K562 (cell line): ENCODE measurements around the gene AFAP1. TPM values are rescaled to one million over a fixed set of nuclear protein-coding genes. Genes with fewer than 3 reads are reported as not detected.

Source experiments
- ATAC-seq: fragments of 200-7000 bp; cut with Tn5 transposase; 3 replicates; pipeline ENCODE4 v1.9.1; 2020; ENCODE audit warnings: moderate library complexity
- BruUV-seq: library from RNA; stranded (reverse); fragments of 400-500 nt; replicated peaks from 2 replicates; lab custom pipeline; 2021; lab: Mats Ljungman, UMichigan
- CTCF ChIA-PET: fragments of 300-600 bp; formaldehyde crosslinking; extraction: SDS; loops from one replicate; lab custom pipeline; 2021; ENCODE audit warnings: low intra/inter-chr PET ratio; lab: Yijun Ruan, JAX
- POLR2A ChIA-PET: fragments of 300-600, 350-650 bp; sonication (Branson Sonifier 250); formaldehyde crosslinking; extraction: SDS; loops from one replicate; lab custom pipeline; 2021; ENCODE audit warnings: antibody characterized with exemption, inconsistent platforms; lab: Yijun Ruan, JAX
- DNase-seq, 4 experiments: peaks; one replicate each; pipeline versions ENCODE4 v3.0.0 to v3.0.0-alpha.2; 2011 to 2018; ENCODE audit warnings: low spot score in 3 of 4, mixed read lengths in 3 of 4; ENCODE audit errors: extremely low read depth in 1 of 4
- FAIRE-seq: peaks from 2 replicates; lab custom pipeline; 2011; peaks lifted over from hg19 to GRCh38; lab: Jason Lieb, UNC
- H2AFZ ChIP-seq: 2 replicates; pipeline ENCODE4 v1.6.0; 2011; ENCODE audit warnings: low read depth, low read length, control low read depth, inconsistent platforms
- H3K27ac ChIP-seq: fragments of 200-600 bp; 3 replicates; pipeline ENCODE4 v1.8.0; 2011; ENCODE audit warnings: low read depth, mild to moderate bottlenecking, control low read depth, inconsistent platforms, low read length, moderate library complexity, mixed read lengths; ENCODE audit errors: extremely low read depth
- H3K27me3 ChIP-seq, 2 experiments: fragments of 300-600 bp in 1 of 2; 2 replicates in 1 of 2; 3 replicates in 1 of 2; pipeline versions ENCODE4 v1.6.0 to v1.8.0; 2011; ENCODE audit warnings: inconsistent platforms in 2 of 2, low read length in 2 of 2, mild to moderate bottlenecking in 1 of 2, mixed read lengths in 1 of 2, moderate library complexity in 1 of 2; ENCODE audit not compliant: control insufficient read depth in 2 of 2, insufficient read depth in 2 of 2
- H3K36me3 ChIP-seq: fragments of 300-600 bp; 3 replicates; pipeline ENCODE4 v1.8.0; 2011; ENCODE audit warnings: mild to moderate bottlenecking, low read length, inconsistent platforms; ENCODE audit not compliant: control insufficient read depth, insufficient read depth
- H3K4me1 ChIP-seq, 2 experiments: fragments of 200-600 bp in 1 of 2; replicated peaks in 1 of 2; 2 replicates in 1 of 2; 3 replicates in 1 of 2; pipeline versions ENCODE4 v1.5.1 to v1.8.0; 2011; ENCODE audit warnings: inconsistent platforms in 2 of 2, low read length in 2 of 2, mild to moderate bottlenecking in 1 of 2, mixed read lengths in 1 of 2, moderate library complexity in 1 of 2; ENCODE audit not compliant: control insufficient read depth in 2 of 2, insufficient read depth in 2 of 2
- H3K4me2 ChIP-seq: 2 replicates; pipeline ENCODE4 v1.6.1; 2011; ENCODE audit warnings: low read length, control low read depth, inconsistent platforms, mixed read lengths; ENCODE audit not compliant: insufficient read depth
- H3K4me3 ChIP-seq: fragments of 200-600 bp; sonication (generic), shearing (Covaris generic); 2 replicates; pipeline ENCODE4 v1.5.1; 2016; ENCODE audit warnings: control low read depth, inconsistent platforms
- H3K79me2 ChIP-seq: fragments of 200-600 bp; 3 replicates; pipeline ENCODE4 v1.8.0; 2011; ENCODE audit warnings: low read length, inconsistent platforms; ENCODE audit not compliant: control insufficient read depth, insufficient read depth
- H3K9ac ChIP-seq, 2 experiments: 2 replicates each; pipeline versions ENCODE4 v1.6.0 to v1.6.1; 2011; ENCODE audit warnings: low read depth in 2 of 2, low read length in 2 of 2, control low read depth in 1 of 2, inconsistent platforms in 1 of 2, mild to moderate bottlenecking in 1 of 2, mixed read lengths in 1 of 2; ENCODE audit not compliant: insufficient read depth in 1 of 2
- H3K9me1 ChIP-seq: one replicate; pipeline ENCODE4 v1.6.0; 2011; ENCODE audit warnings: inconsistent platforms, mild to moderate bottlenecking, low read length, moderate library complexity; ENCODE audit not compliant: control insufficient read depth, insufficient read depth
- H3K9me3 ChIP-seq: replicated peaks from 2 replicates; pipeline ENCODE4 v1.5.1; 2011; ENCODE audit warnings: low read depth, low read length, inconsistent platforms; ENCODE audit not compliant: control insufficient read depth, insufficient read depth
- H4K20me1 ChIP-seq: replicated peaks from 2 replicates; pipeline ENCODE4 v1.6.1; 2011; ENCODE audit warnings: low read length, inconsistent platforms, mixed read lengths; ENCODE audit not compliant: control insufficient read depth, insufficient read depth
- DDX20 ChIP-seq: fragments of 450-650 bp; IDR thresholded peaks from 2 replicates; pipeline ENCODE4 v1.6.1; 2016; ENCODE audit warnings: missing genetic modification characterization, low read depth, mild to moderate bottlenecking, missing compliant biosample characterization, moderate library complexity
- ETV6 ChIP-seq, 3 experiments: fragments of 150-350 bp in 1 of 3; sonication (generic) in 1 of 3; formaldehyde crosslinking in 1 of 3; IDR thresholded peaks; 2 replicates each; pipeline versions ENCODE4 v1.6.1 to v1.8.0; 2014 to 2022; ENCODE audit warnings: borderline replicate concordance in 2 of 3, low read depth in 2 of 3, antibody characterized with exemption in 1 of 3, low read length in 1 of 3, mild to moderate bottlenecking in 1 of 3, missing genetic modification reagents in 1 of 3
- MEIS2 ChIP-seq: fragments of 450-650 bp; IDR thresholded peaks from 2 replicates; pipeline ENCODE4 v1.6.1; 2014; ENCODE audit warnings: mild to moderate bottlenecking; ENCODE audit not compliant: partially characterized antibody
- MTA1 ChIP-seq: fragments of 450-650 bp; IDR thresholded peaks from 2 replicates; pipeline ENCODE4 v1.6.1; 2017; ENCODE audit warnings: borderline replicate concordance
- POLR3A ChIP-seq: IDR thresholded peaks from 2 replicates; pipeline ENCODE4 v1.6.1; 2011; ENCODE audit warnings: borderline replicate concordance, mild to moderate bottlenecking, moderate library complexity; ENCODE audit not compliant: insufficient read length, insufficient read depth; ENCODE audit errors: extremely low read depth
- SAFB ChIP-seq: fragments of 200-400 bp; formaldehyde crosslinking; IDR thresholded peaks from 2 replicates; pipeline ENCODE4 v1.6.1; 2017; ENCODE audit warnings: low read depth, low read length, borderline replicate concordance
- SETDB1 ChIP-seq: IDR thresholded peaks from one replicate; pipeline ENCODE4 v1.6.1; 2012; ENCODE audit warnings: low read length, control low read depth, inconsistent platforms
- YBX1 ChIP-seq: fragments of 450-650 bp; IDR thresholded peaks from 2 replicates; pipeline ENCODE4 v1.7.1; 2016; ENCODE audit warnings: mild to moderate bottlenecking
- WGBS: fragments of 100-300 bp; shearing (Covaris generic); methylation state at CpG from one replicate; pipeline ENCODE4 v1.1.6; 2016; ENCODE audit warnings: low coverage, mixed read lengths; ENCODE audit not compliant: insufficient coverage; ENCODE audit errors: missing lambda C conversion rate; 5-methylcytosine and 5-hydroxymethylcytosine counted together
- in situ Hi-C: fragments of 300-500 bp; cut with MboI; formaldehyde crosslinking; loops from 4 replicates; pipeline ENCODE4 v1.15.0; 2018; ENCODE audit warnings: inconsistent platforms, mixed read lengths
- intact Hi-C: fragments of 100-400 bp; cut with micrococcal nuclease; formaldehyde crosslinking; loops from 2 replicates; pipeline ENCODE4 v1.14.2; 2022
- polyA plus RNA-seq, 8 experiments: library from polyadenylated mRNA; depleted of rRNA in 4 of 8; stranded (reverse) in 5 of 8; unstranded in 3 of 8; fragments of >200 nt; fragmentation: Nextera tagmentation in 2 of 8; fragmentation: Illumina TruSeq in 1 of 8; extraction: Ambion mirVana in 2 of 8; extraction: Trizol in 1 of 8; gene quantifications; 2 replicates each; pipeline versions ENCODE4 v1.2.1 to v1.2.3, GENCODE V29; 2011 to 2014; ENCODE audit warnings: inconsistent platforms in 1 of 8, missing spikeins in 1 of 8
- total RNA-seq, 7 experiments: library from RNA; depleted of rRNA in 6 of 7; stranded (reverse); fragments of >200 nt in 6 of 7; fragmentation: Illumina TruSeq in 2 of 7; extraction: Trizol in 2 of 7; gene quantifications; 2 replicates each; pipeline versions ENCODE4 v1.2.1 to v1.2.3, GENCODE V29; 2011 to 2021; ENCODE audit warnings: low replicate concordance in 1 of 7
- TF ChIP-seq, protein P1 (sequence below), 2 experiments: fragments of 450-650 bp; conservative IDR thresholded peaks; 2 replicates each; pipeline ENCODE4 v1.6.1; 2017; ENCODE audit warnings: mild to moderate bottlenecking in 2 of 2, moderate library complexity in 2 of 2
- TF ChIP-seq, protein P2 (sequence below): fragments of 450-650 bp; formaldehyde crosslinking; IDR thresholded peaks from 2 replicates; pipeline ENCODE4 v1.4.0; 2022; ENCODE audit warnings: mild to moderate bottlenecking, moderate library complexity
- TF ChIP-seq, protein P3 (sequence below): fragments of 450-650 bp; IDR thresholded peaks from 2 replicates; pipeline ENCODE4 v1.6.1; 2017; ENCODE audit warnings: antibody characterized with exemption
- TF ChIP-seq, protein P4 (sequence below), 2 experiments: fragments of 450-650 bp in 1 of 2; sonication (generic) in 1 of 2; formaldehyde crosslinking in 1 of 2; IDR thresholded peaks in 1 of 2; conservative IDR thresholded peaks in 1 of 2; 2 replicates each; pipeline versions ENCODE4 v1.6.1 to v1.8.1; 2016 to 2023; ENCODE audit warnings: mild to moderate bottlenecking in 2 of 2, moderate library complexity in 2 of 2, inconsistent platforms in 1 of 2, missing genetic modification reagents in 1 of 2
- TF ChIP-seq, protein P5 (sequence below): IDR thresholded peaks from 3 replicates; pipeline ENCODE4 v1.6.1; 2011; ENCODE audit warnings: borderline replicate concordance, mild to moderate bottlenecking; ENCODE audit not compliant: insufficient read length, insufficient read depth

The AFAP1 gene
- total and polyA plus RNA-seq, 9 of the 15 experiments (the other 6 are each of a cell fraction or from before 2014, with no cell fraction given), result 0.07 to 0.42 (median 0.12) TPM; not detected in 1

DNA sequence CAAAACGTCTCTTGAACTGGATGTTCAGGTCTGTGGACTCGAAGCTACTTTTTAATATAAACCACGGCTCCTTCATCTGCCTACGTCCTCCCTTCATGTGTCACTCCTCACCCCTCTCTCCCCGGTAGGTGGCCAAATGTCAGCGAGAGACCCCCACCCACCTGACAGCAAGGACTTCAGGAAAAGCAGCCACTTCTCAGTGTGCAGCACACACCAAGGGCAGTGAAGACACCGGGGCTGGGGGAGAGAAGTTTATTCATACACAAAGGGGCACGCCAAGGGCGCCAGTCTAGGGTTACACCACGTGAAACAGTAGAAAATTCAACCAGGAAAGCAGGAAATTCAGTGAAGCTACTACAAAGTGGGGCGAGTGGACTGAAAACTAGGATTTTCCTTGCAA is 181.2 kb downstream of the AFAP1 start:
- Histone ChIP-seq H3K27ac (no peak overlapping the region), H2AFZ (no peak overlapping the region), H3K4me3 (no peak overlapping the region), H4K20me1 (peaks cover 3% of the 10 kb centered on the region), H3K4me2 (no peak overlapping the region), H3K27me3 (no peaks in the 10 kb centered on the region), H3K36me3 (peaks cover 4% of the 10 kb centered on the region; the same call in 1 of the 3 replicates), H3K9me1 (no peaks in the 10 kb centered on the region), H3K9ac (no peak overlapping the region), H3K9me3 (no peaks in the 10 kb centered on the region; the same call in 1 of the 2 replicates), H3K4me1 (peaks cover 5 to 49% of the 10 kb centered on the region in 2 experiments; a peak in 3 of 5 replicates), H3K79me2 (peaks cover 51% of the 10 kb centered on the region)
- BruUV-seq, result no TSS peak
- ATAC-seq (no peak), FAIRE-seq (no peak), DNase-seq (no peak)
- WGBS, result 52% methylated on average over 11 of the region's 11 CpGs
- intact Hi-C loops, result no loop called here
- POLR2A ChIA-PET, result no interaction called here
- CTCF ChIA-PET, result no interaction called here
- in situ Hi-C loops, result no loop called here
- TF ChIP-seq, protein P1, sequence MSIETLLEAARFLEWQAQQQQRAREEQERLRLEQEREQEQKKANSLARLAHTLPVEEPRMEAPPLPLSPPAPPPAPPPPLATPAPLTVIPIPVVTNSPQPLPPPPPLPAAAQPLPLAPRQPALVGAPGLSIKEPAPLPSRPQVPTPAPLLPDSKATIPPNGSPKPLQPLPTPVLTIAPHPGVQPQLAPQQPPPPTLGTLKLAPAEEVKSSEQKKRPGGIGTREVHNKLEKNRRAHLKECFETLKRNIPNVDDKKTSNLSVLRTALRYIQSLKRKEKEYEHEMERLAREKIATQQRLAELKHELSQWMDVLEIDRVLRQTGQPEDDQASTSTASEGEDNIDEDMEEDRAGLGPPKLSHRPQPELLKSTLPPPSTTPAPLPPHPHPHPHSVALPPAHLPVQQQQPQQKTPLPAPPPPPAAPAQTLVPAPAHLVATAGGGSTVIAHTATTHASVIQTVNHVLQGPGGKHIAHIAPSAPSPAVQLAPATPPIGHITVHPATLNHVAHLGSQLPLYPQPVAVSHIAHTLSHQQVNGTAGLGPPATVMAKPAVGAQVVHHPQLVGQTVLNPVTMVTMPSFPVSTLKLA (conservative IDR thresholded peaks at IDR 0.05), result no peak
- TF ChIP-seq POLR3A (no peak), MTA1 (no peak), ETV6 (IDR thresholded peaks at IDR 0.05; ENCODE audit: borderline replicate concordance in 1 of 2, low read depth in 2 of 2, low read length in 1 of 2) (no peak), ETV6 (CRISPR knock-in tag; IDR thresholded peaks at IDR 0.05; ENCODE audit: borderline replicate concordance) (no peak), SETDB1 (no peak), SAFB (no peak), YBX1 (no peak), MEIS2 (no peak), DDX20 (no peak)
- TF ChIP-seq, protein P2, sequence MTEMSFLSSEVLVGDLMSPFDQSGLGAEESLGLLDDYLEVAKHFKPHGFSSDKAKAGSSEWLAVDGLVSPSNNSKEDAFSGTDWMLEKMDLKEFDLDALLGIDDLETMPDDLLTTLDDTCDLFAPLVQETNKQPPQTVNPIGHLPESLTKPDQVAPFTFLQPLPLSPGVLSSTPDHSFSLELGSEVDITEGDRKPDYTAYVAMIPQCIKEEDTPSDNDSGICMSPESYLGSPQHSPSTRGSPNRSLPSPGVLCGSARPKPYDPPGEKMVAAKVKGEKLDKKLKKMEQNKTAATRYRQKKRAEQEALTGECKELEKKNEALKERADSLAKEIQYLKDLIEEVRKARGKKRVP (CRISPR knock-in tag), result no peak
- TF ChIP-seq, protein P3, sequence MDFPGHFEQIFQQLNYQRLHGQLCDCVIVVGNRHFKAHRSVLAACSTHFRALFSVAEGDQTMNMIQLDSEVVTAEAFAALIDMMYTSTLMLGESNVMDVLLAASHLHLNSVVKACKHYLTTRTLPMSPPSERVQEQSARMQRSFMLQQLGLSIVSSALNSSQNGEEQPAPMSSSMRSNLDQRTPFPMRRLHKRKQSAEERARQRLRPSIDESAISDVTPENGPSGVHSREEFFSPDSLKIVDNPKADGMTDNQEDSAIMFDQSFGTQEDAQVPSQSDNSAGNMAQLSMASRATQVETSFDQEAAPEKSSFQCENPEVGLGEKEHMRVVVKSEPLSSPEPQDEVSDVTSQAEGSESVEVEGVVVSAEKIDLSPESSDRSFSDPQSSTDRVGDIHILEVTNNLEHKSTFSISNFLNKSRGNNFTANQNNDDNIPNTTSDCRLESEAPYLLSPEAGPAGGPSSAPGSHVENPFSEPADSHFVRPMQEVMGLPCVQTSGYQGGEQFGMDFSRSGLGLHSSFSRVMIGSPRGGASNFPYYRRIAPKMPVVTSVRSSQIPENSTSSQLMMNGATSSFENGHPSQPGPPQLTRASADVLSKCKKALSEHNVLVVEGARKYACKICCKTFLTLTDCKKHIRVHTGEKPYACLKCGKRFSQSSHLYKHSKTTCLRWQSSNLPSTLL, result no peak
- TF ChIP-seq, protein P4, sequence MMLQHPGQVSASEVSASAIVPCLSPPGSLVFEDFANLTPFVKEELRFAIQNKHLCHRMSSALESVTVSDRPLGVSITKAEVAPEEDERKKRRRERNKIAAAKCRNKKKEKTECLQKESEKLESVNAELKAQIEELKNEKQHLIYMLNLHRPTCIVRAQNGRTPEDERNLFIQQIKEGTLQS (IDR thresholded peaks at IDR 0.05), result no peak
- TF ChIP-seq, protein P4 (CRISPR knock-in tag; conservative IDR thresholded peaks at IDR 0.05), result no peak
- TF ChIP-seq, protein P5, sequence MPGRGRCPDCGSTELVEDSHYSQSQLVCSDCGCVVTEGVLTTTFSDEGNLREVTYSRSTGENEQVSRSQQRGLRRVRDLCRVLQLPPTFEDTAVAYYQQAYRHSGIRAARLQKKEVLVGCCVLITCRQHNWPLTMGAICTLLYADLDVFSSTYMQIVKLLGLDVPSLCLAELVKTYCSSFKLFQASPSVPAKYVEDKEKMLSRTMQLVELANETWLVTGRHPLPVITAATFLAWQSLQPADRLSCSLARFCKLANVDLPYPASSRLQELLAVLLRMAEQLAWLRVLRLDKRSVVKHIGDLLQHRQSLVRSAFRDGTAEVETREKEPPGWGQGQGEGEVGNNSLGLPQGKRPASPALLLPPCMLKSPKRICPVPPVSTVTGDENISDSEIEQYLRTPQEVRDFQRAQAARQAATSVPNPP, result no peak
